Stimulated activated naive B cell treated with anti-CD40 and anti-IgM and Interleukin-4, amounts not matched to agents 10 μg/mL and 1 μg/mL and 100 μg/mL, for 72 hours (primary cell): ENCODE measurements around the gene LRRIQ3.
"Not testable (repeated sequence)": the region's sequence is repeated elsewhere in the genome, so short reads cannot be mapped to it uniquely, and the experiment has no call there.

Experiments
- ATAC-seq, 2 donors: fragments of 150-1000 bp; cut with Tn5 transposase; replicated peaks; 2 replicates each; pipeline ENCODE4 v1.10.0; 2021; ENCODE audit warnings: moderate library complexity in 1 of 2
- DNase-seq: peaks from one replicate; pipeline ENCODE4 v3.0.0; 2021
- H3K27ac Mint-ChIP-seq: one replicate; pipeline ENCODE4 v1.8.0; 2022; ENCODE audit warnings: mild to moderate bottlenecking, mixed read lengths
- H3K27me3 Mint-ChIP-seq, 2 donors: one replicate each; pipeline ENCODE4 v1.8.0; 2022; ENCODE audit warnings: mixed read lengths in 2 of 2
- H3K36me3 Mint-ChIP-seq, 2 donors: one replicate each; pipeline ENCODE4 v1.8.0; 2022; ENCODE audit warnings: mixed read lengths in 2 of 2, mild to moderate bottlenecking in 1 of 2
- H3K4me1 Mint-ChIP-seq, 2 donors: one replicate each; pipeline ENCODE4 v1.8.0; 2022; ENCODE audit warnings: mixed read lengths in 2 of 2, mild to moderate bottlenecking in 1 of 2
- H3K4me3 Mint-ChIP-seq, 2 donors: one replicate each; pipeline ENCODE4 v1.8.0; 2022; ENCODE audit warnings: mild to moderate bottlenecking in 2 of 2, mixed read lengths in 2 of 2, moderate library complexity in 1 of 2
- H3K9me3 Mint-ChIP-seq, 2 donors: one replicate each; pipeline ENCODE4 v1.8.0; 2022; ENCODE audit warnings: mixed read lengths in 2 of 2, mild to moderate bottlenecking in 1 of 2

The LRRIQ3 gene

GRCh38 chr1:74193908-74194307, 4.1 kb downstream of the LRRIQ3 start:
- no peak for DNase-seq
- Mint-ChIP-seq H3K4me1 (peaks cover 10 to 11% of the 10 kb centered on the region in 2 donors), H3K27ac (no peak overlapping the region), H3K27me3 (no peaks in the 10 kb centered on the region), H3K9me3 (peaks cover 0 to 8% of the 10 kb centered on the region in 2 donors), H3K4me3 (no peak overlapping the region), H3K36me3 (peaks cover 0 to 9% of the 10 kb centered on the region in 2 donors)
- no peak for ATAC-seq

GRCh38 chr1:74180490-74180889, 17.5 kb downstream of the LRRIQ3 start:
- ATAC-seq (no peak), DNase-seq (no peak)

GRCh38 chr1:74174423-74174822, 23.6 kb downstream of the LRRIQ3 start:
- peaks cover 2 to 10% of the 10 kb centered on the region in 2 donors for H3K36me3 Mint-ChIP-seq
- H3K27ac Mint-ChIP-seq, DNase-seq, ATAC-seq, H3K27me3 Mint-ChIP-seq, H3K4me1 Mint-ChIP-seq, H3K4me3 Mint-ChIP-seq: not testable (repeated sequence)
- H3K9me3 Mint-ChIP-seq: peaks cover 12 to 20% of the 10 kb centered on the region in 2 donors

More at GRCh38 chr1:74180490-74180889, 17.5 kb downstream of the LRRIQ3 start:
- Mint-ChIP-seq H3K4me1 (no peaks in the 10 kb centered on the region), H3K9me3 (peaks cover 0 to 2% of the 10 kb centered on the region in 2 donors), H3K36me3 (peaks cover 0 to 1% of the 10 kb centered on the region in 2 donors), H3K4me3 (no peak overlapping the region), H3K27me3 (no peaks in the 10 kb centered on the region), H3K27ac (no peak overlapping the region)

- Mint-ChIP-seq H3K4me1 (no peaks in the 10 kb centered on the region), H3K27me3 (no peaks in the 10 kb centered on the region), H3K27ac (no peak overlapping the region), H3K4me3 (no peak overlapping the region), H3K36me3 (no peaks in the 10 kb centered on the region), H3K9me3 (no peaks in the 10 kb centered on the region)
- DNase-seq (no peak), ATAC-seq (no peak)
Observed at GRCh38 chr1:74162333-74162732, 35.6 kb downstream of the LRRIQ3 start.

GRCh38 chr1:74161497-74161896, 36.5 kb downstream of the LRRIQ3 start:
- H3K27ac Mint-ChIP-seq: no peak overlapping the region
- no peaks in the 10 kb centered on the region for H3K27me3 Mint-ChIP-seq
- no peak overlapping the region for H3K4me3 Mint-ChIP-seq
- no peaks in the 10 kb centered on the region for H3K4me1 Mint-ChIP-seq
- ATAC-seq: no peak
- no peaks in the 10 kb centered on the region for H3K9me3 Mint-ChIP-seq
- no peaks in the 10 kb centered on the region for H3K36me3 Mint-ChIP-seq
- no peak for DNase-seq

- Mint-ChIP-seq H3K9me3 (no peaks in the 10 kb centered on the region), H3K4me1 (no peaks in the 10 kb centered on the region), H3K4me3 (no peak overlapping the region), H3K36me3 (no peaks in the 10 kb centered on the region), H3K27ac (no peak overlapping the region), H3K27me3 (no peaks in the 10 kb centered on the region)
- no peak for DNase-seq
- ATAC-seq: no peak
Observed at GRCh38 chr1:74160046-74160445, 37.9 kb downstream of the LRRIQ3 start.

- ATAC-seq (no peak), DNase-seq (no peak)
- Mint-ChIP-seq H3K27me3 (no peaks in the 10 kb centered on the region), H3K27ac (no peak overlapping the region), H3K4me3 (no peak overlapping the region), H3K4me1 (no peaks in the 10 kb centered on the region), H3K9me3 (peaks cover 4 to 10% of the 10 kb centered on the region in 2 donors), H3K36me3 (no peaks in the 10 kb centered on the region)
Observed at GRCh38 chr1:74145086-74145485, 52.9 kb downstream of the LRRIQ3 start.

GRCh38 chr1:74117370-74117769, 80.6 kb downstream of the LRRIQ3 start:
- H3K27ac Mint-ChIP-seq, H3K4me3 Mint-ChIP-seq: not testable (repeated sequence)

GRCh38 chr1:74113333-74113732, 84.6 kb downstream of the LRRIQ3 start:
- no peaks in the 10 kb centered on the region for H3K9me3 Mint-ChIP-seq
- no peaks in the 10 kb centered on the region for H3K27me3 Mint-ChIP-seq
- DNase-seq: no peak
- H3K36me3 Mint-ChIP-seq: no peaks in the 10 kb centered on the region
- no peaks in the 10 kb centered on the region for H3K4me1 Mint-ChIP-seq
- ATAC-seq: no peak
- H3K27ac Mint-ChIP-seq: no peak overlapping the region
- H3K4me3 Mint-ChIP-seq: no peak overlapping the region

More at GRCh38 chr1:74117370-74117769, 80.6 kb downstream of the LRRIQ3 start:
- DNase-seq, H3K9me3 Mint-ChIP-seq, H3K27me3 Mint-ChIP-seq, H3K4me1 Mint-ChIP-seq, H3K36me3 Mint-ChIP-seq, ATAC-seq: not testable (repeated sequence)

- DNase-seq (no peak), ATAC-seq (no peak)
- no peak overlapping the region for H3K4me3 Mint-ChIP-seq
- no peaks in the 10 kb centered on the region for H3K4me1 Mint-ChIP-seq
- peaks cover 0 to 2% of the 10 kb centered on the region in 2 donors for H3K9me3 Mint-ChIP-seq
- H3K27ac Mint-ChIP-seq: no peak overlapping the region
- H3K36me3 Mint-ChIP-seq: no peaks in the 10 kb centered on the region
- H3K27me3 Mint-ChIP-seq: no peaks in the 10 kb centered on the region
Observed at GRCh38 chr1:74107394-74107793, 90.6 kb downstream of the LRRIQ3 start.

- Mint-ChIP-seq H3K4me1 (no peaks in the 10 kb centered on the region), H3K27ac (no peak overlapping the region), H3K9me3 (peaks cover 5 to 9% of the 10 kb centered on the region in 2 donors), H3K27me3 (no peaks in the 10 kb centered on the region), H3K36me3 (peaks cover 0 to 3% of the 10 kb centered on the region in 2 donors), H3K4me3 (no peak overlapping the region)
- DNase-seq (no peak), ATAC-seq (no peak)
Observed at GRCh38 chr1:74091371-74091770, 106.6 kb downstream of the LRRIQ3 start.

- Mint-ChIP-seq H3K4me1 (no peaks in the 10 kb centered on the region), H3K27ac (no peak overlapping the region), H3K9me3 (no peaks in the 10 kb centered on the region), H3K36me3 (no peaks in the 10 kb centered on the region), H3K27me3 (no peaks in the 10 kb centered on the region), H3K4me3 (no peak overlapping the region)
- ATAC-seq: no peak
- no peak for DNase-seq
Observed at GRCh38 chr1:74083128-74083527, 114.8 kb downstream of the LRRIQ3 start.

- Mint-ChIP-seq H3K4me3 (no peak overlapping the region), H3K27ac (no peak overlapping the region), H3K27me3 (no peaks in the 10 kb centered on the region), H3K9me3 (peaks cover 3 to 10% of the 10 kb centered on the region in 2 donors), H3K36me3 (no peaks in the 10 kb centered on the region), H3K4me1 (no peaks in the 10 kb centered on the region)
- ATAC-seq (no peak), DNase-seq (no peak)
Observed at GRCh38 chr1:74065081-74065480, 132.9 kb downstream of the LRRIQ3 start.

- DNase-seq (no peak), ATAC-seq (no peak)
- Mint-ChIP-seq H3K27me3 (no peaks in the 10 kb centered on the region), H3K9me3 (peaks cover 6 to 15% of the 10 kb centered on the region in 2 donors), H3K4me3 (no peak overlapping the region), H3K36me3 (no peaks in the 10 kb centered on the region), H3K27ac (no peak overlapping the region), H3K4me1 (no peaks in the 10 kb centered on the region)
Observed at GRCh38 chr1:74057719-74058118, 140.3 kb downstream of the LRRIQ3 start.

GRCh38 chr1:74053407-74053806, 144.6 kb downstream of the LRRIQ3 start:
- Mint-ChIP-seq H3K27ac (no peak overlapping the region), H3K36me3 (no peaks in the 10 kb centered on the region), H3K9me3 (peaks cover 3 to 4% of the 10 kb centered on the region in 2 donors), H3K4me1 (no peaks in the 10 kb centered on the region), H3K4me3 (no peak overlapping the region), H3K27me3 (no peaks in the 10 kb centered on the region)
- DNase-seq (no peak), ATAC-seq (no peak)

- peaks cover 11 to 12% of the 10 kb centered on the region in 2 donors for H3K9me3 Mint-ChIP-seq
- no peak overlapping the region for H3K4me3 Mint-ChIP-seq
- no peaks in the 10 kb centered on the region for H3K27me3 Mint-ChIP-seq
- no peak for ATAC-seq
- no peak for DNase-seq
- no peak overlapping the region for H3K27ac Mint-ChIP-seq
- no peaks in the 10 kb centered on the region for H3K36me3 Mint-ChIP-seq
- H3K4me1 Mint-ChIP-seq: no peaks in the 10 kb centered on the region
Observed at GRCh38 chr1:74050386-74050785, 147.6 kb downstream of the LRRIQ3 start.
